ENCODE data around the gene COPS3.

COPS3 gene

GRCh38 chr17:17239832-17240231, 41.2 kb downstream of the COPS3 start:
- DNase-seq = no peak

- DNase-seq = peak; percentile 91
Observed at GRCh38 chr17:17237026-17237799, 43.8 kb downstream of the COPS3 start, which contains the start of gene FLCN. TSS of gene FLCN (minus strand) at chr17:17237168. CDS start at chr17:17228137, 9,031 bp downstream.

GRCh38 chr17:17236295-17237025, 44.6 kb downstream of the COPS3 start:
- DNase-seq = peak; percentile 60

- peak; percentile 43 for DNase-seq
Observed at GRCh38 chr17:17235212-17236174, 45.6 kb downstream of the COPS3 start.

- no peak for DNase-seq
Observed at GRCh38 chr17:17232303-17232621, 48.8 kb downstream of the COPS3 start.

- no peak for DNase-seq
Observed at GRCh38 chr17:17231621-17232302, 49.3 kb downstream of the COPS3 start.

- no peak for DNase-seq
Observed at GRCh38 chr17:17229416-17230384, 51.3 kb downstream of the COPS3 start.

GRCh38 chr17:17228521-17229279, 52.3 kb downstream of the COPS3 start:
- DNase-seq = no peak

- no peak for DNase-seq
Observed at GRCh38 chr17:17227608-17228520, 53.2 kb downstream of the COPS3 start.

GRCh38 chr17:17226451-17227265, 54.4 kb downstream of the COPS3 start:
- DNase-seq = no peak

GRCh38 chr17:17225901-17226300, 55.1 kb downstream of the COPS3 start:
- no peak for DNase-seq

- DNase-seq = no peak
Observed at GRCh38 chr17:17224137-17224536, 56.9 kb downstream of the COPS3 start.

- no peak for DNase-seq
Observed at GRCh38 chr17:17223736-17224135, 57.3 kb downstream of the COPS3 start.

GRCh38 chr17:17221329-17221728, 59.7 kb downstream of the COPS3 start:
- DNase-seq = no peak

GRCh38 chr17:17220529-17220928, 60.5 kb downstream of the COPS3 start:
- DNase-seq = no peak

GRCh38 chr17:17217995-17218394, 63.1 kb downstream of the COPS3 start:
- DNase-seq = no peak

- no peak for DNase-seq
Observed at GRCh38 chr17:17216776-17217175, 64.3 kb downstream of the COPS3 start.

GRCh38 chr17:17216236-17216635, 64.8 kb downstream of the COPS3 start:
- no peak for DNase-seq

- no peak for DNase-seq
Observed at GRCh38 chr17:17215575-17215974, 65.5 kb downstream of the COPS3 start.
